ENCODE results near the gene CCDC178. TPM values are rescaled to one million over a fixed set of nuclear protein-coding genes. Genes with fewer than 3 reads are reported as not detected.
"Not testable (repeated sequence)": the region's sequence is repeated elsewhere in the genome, so short reads cannot be mapped to it uniquely, and the experiment has no call there.

Gene CCDC178
- total RNA-seq, 1 donor from 2014 or later = 0.35 TPM

GRCh38 chr18:33372442-33372841, 68.1 kb downstream of the CCDC178 start:
- ATAC-seq (ENCODE audit: poor library complexity) (no peak), DNase-seq (no peak)
- intact Hi-C loops (cut with DNase I) = no loop called here

DNA sequence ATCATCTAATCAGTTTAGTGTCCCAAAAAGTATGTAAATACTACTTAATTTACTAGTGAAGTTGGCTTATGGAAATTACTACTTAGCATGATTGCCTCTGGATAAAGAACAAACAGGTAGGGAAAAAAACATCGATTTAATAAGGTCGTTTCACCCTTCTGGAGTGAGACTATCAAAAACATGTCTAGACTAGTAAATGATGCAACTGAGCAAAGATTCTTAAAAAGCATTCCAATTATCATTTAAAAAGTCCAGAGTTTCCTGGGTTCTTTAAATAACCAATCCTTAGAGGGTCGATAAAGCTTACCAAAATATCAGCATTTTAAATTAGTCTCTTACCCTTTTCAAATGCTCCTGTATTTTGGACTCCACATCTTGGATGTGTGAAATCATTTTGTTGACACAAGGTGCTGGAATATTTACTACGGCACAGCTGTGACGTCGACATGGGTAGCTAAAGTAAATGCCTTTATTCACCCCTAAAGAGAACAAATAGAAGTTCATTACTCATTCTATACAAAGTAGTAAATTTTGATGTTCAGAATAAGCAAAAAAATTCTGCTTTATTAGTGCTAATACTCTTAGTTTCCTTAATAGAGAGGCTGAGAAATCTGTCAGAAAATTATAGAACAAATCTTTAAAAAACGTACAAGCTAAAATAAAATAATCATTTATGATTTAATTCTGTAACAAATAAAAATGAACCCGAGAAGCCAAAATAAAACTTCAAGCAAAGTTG, 70.6 kb downstream of the CCDC178 start:
- intact Hi-C loops (cut with DNase I) = no loop called here
- no peak for DNase-seq
- ATAC-seq (ENCODE audit: poor library complexity) = no peak

GRCh38 chr18:33356735-33357134, 83.8 kb downstream of the CCDC178 start:
- intact Hi-C loops (cut with DNase I) = no loop called here
- ATAC-seq (ENCODE audit: poor library complexity) (no peak), DNase-seq (no peak)

- intact Hi-C loops (cut with DNase I) = no loop called here
- ATAC-seq (ENCODE audit: poor library complexity) (no peak), DNase-seq (no peak)
Measured at GRCh38 chr18:33355756-33356155, 84.8 kb downstream of the CCDC178 start.

DNA sequence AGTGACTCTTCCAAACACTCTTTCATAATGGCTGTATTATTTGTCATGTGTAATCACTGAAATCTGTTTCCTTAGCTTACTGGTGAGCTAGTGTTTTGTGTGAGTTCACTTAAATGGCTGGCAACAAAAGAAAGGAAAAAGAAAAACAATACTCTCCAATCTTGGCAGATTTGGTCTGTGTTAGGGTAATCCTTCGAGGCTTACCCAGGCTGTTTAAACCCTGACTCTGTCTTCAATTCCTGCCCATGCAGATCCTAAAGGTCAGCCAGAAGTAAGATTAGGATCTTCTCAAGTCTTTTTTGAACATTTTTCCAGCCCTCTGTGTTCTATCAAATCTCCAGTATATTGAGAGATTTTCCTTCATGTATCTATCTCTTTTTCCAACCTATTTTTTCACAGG, 85.3 kb downstream of the CCDC178 start:
- DNase-seq (no peak), ATAC-seq (ENCODE audit: poor library complexity) (no peak)
- intact Hi-C loops (cut with DNase I) = no loop called here

DNA sequence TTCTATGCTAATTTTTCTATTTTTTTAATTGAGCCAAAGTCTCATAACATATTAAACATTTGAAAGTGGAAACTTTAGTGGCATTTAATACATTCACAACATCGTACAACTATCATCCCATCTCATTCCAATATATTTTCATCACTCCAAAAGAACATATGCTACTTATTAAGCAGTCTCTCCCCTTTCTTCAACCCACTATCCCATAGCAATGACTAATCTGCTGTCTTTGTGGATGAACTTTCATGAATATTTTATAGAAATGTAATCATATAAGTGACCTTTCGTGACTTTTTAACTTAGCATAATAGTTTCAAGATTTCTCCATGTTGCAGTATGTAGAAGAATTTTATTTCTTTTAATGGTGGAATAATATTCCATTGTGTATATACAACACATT, 90.3 kb downstream of the CCDC178 start:
- DNase-seq = no peak
- no peak for ATAC-seq (ENCODE audit: poor library complexity)
- intact Hi-C loops (cut with DNase I) = no loop called here

DNA sequence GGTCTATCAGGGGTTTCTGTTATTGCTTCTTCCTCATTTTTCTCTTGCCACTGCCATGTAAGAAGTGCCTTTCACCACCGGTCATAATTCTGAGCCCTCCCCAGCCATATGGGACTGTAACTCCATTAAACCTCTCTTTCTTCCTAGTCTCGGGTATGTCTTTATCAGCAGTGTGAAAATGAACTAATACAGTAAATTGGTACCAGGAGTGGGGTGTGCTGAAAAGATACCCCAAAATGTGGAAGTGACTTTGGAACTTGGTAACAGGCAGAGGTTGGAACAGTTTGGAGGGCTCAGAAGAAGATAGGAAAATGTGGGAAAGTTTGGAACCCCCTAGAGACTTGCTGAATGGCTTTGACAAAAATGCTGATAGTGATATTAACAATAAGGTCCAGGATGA, 100.8 kb downstream of the CCDC178 start:
- DNase-seq; ATAC-seq (ENCODE audit: poor library complexity); intact Hi-C loops (cut with DNase I): not testable (repeated sequence)

DNA sequence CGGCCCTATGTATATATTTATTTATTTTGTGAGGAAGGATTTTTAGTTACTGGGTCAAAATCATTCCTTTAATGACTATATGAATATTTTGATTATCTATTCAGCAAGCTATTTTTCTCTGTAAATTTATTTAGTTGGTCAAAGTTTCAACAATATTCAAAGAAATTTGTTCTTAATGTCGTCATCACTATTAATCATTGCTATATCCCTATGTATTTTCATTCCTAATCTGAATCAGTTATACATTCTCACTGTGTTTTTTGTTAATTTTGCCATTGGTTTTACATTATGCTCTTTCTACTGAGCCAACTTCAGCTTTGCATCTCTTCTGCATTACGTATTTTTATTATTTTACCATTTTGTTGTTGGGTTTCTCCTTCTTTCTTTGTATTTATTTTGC, 105.7 kb downstream of the CCDC178 start:
- DNase-seq = no peak
- ATAC-seq (ENCODE audit: poor library complexity) = no peak
- intact Hi-C loops (cut with DNase I) = no loop called here

- ATAC-seq (ENCODE audit: poor library complexity) (no peak), DNase-seq (no peak)
- intact Hi-C loops (cut with DNase I) = no loop called here
Measured at GRCh38 chr18:33330711-33331110, 109.8 kb downstream of the CCDC178 start.

DNA sequence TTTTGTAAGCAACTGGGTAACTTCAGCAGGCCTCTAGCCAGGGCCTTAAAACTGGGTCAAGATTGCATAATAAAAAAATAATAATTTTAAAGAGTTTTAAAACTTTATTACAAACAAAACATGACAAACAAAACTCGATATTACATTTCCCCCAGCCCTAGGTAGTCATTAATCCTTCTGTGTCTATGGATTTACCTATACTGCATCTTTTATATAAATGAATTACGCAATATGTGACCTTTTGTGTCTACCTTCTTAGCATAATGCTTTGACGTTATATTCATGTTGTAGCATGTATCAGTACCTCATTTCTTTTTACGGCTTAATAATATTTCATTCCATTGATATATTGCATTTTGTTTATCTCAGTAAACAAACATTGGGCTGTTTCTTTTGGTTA, 113.5 kb downstream of the CCDC178 start:
- intact Hi-C loops (cut with DNase I) = no loop called here
- DNase-seq = no peak
- ATAC-seq (ENCODE audit: poor library complexity) = no peak

GRCh38 chr18:33317640-33318039, 122.9 kb downstream of the CCDC178 start:
- intact Hi-C loops (cut with DNase I) = no loop called here
- ATAC-seq (ENCODE audit: poor library complexity) = no peak
- DNase-seq = no peak

DNA sequence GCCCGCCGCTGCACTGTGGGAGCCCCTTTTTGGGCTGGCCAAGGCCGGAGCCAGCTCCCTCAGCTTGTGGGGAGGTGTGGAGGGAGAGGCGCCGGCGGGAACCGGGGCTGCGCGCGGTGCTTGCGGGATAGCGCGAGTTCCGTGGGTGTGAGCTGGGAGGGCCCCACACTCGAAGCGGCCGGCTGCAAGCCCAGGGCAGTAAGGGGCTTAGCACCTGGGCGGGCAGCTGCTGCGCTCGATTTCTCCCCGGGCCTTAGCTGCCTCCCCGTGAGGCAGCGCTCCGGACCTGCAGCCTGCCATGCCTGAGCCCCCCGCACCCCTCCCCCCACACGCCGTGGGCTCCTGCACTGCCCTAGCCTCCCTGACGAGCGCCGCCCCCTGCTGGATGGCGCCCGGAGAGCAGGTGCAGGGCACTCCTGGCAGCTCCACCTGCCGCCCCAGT, 124.4 kb downstream of the CCDC178 start:
- DNase-seq (no peak), ATAC-seq (ENCODE audit: poor library complexity) (no peak)
- intact Hi-C loops (cut with DNase I) = no loop called here

GRCh38 chr18:33307520-33307919, 133.0 kb downstream of the CCDC178 start:
- DNase-seq (no peak), ATAC-seq (ENCODE audit: poor library complexity) (no peak)
- intact Hi-C loops (cut with DNase I) = no loop called here

- ATAC-seq (ENCODE audit: poor library complexity) = no peak
- DNase-seq = no peak
- intact Hi-C loops (cut with DNase I) = no loop called here
Measured at GRCh38 chr18:33304277-33304676, 136.2 kb downstream of the CCDC178 start.

DNA sequence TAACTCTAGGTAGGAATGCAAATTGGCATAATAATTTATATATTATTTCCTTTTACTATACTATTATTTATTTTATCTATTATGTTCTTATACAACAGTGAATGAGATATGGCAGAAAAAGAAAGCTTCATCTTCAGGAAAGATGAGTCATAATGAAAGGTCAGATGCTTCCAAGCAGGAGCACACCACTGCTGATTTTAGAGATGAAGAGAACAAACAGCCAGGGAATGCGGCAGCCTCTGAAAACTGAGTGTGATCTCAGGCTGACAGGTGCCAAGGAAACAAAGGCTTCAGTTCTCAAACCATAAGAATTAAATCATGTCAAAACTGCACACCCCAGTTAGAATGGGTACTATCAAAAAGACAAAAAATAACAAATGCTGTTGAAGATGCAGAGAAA, 149.0 kb downstream of the CCDC178 start:
- ATAC-seq (ENCODE audit: poor library complexity) (no peak), DNase-seq (no peak)
- intact Hi-C loops (cut with DNase I) = no loop called here

DNA sequence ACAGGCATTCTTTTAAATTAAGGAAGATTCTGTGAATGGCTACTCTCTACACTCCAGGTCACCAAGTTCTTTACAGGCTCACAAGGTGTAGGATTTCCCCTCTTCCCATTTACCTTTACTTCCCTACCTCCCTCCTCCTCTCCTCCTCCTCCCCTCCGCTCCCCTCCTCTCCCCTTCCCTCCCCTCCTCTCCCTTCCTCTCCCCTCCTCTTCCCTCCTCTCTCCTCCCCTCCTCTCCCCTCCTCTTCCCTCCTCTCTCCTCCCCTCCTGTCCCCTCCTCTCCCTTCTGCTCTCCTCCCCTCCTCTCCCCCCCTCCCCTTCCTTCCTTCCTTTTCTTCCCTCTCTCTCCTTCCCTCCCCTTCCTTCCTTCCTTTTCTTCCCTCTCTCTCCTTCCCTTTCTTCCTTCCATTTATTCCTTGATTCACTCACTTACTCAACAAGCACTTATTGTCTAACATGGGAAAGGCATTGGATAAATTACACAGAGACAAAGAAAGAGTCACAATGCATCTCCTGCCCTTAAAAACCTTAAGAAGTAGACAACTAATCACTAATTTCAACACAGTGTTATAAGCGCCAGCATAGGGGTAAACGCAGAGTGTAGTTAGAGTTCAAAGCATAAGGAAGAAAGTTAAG, 152.3 kb downstream of the CCDC178 start:
- intact Hi-C loops (cut with DNase I) = no loop called here
- DNase-seq (no peak), ATAC-seq (ENCODE audit: poor library complexity) (no peak)

DNA sequence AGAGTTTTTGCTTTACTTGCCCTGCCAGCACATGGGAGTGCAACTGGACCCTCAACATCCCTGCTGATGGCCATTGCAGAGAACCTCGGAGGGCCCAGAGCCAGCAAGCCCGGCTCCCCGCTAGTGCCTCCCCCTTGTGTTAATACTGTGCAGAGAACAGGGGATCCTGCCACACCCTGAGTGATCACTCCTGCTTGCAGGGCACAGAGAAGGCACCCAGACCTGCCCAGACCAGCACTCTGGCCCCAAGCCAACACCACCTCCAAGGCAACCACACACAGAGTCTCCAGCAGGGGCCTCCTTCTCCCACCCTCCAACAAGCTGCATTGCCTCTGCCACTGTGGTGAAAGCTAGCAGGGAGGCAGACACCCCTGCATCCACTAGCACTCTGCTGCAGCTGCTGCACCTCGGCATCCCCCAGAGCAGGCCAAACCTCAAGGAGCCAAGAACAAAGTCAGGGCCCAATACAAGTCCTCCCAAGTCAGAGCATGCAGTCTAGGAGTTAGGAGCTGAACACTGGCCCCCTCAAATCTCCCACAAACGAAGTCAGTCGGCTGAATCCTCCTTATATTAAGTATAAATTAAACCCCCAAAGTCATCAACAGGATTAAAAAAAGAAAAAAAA, 157.7 kb downstream of the CCDC178 start:
- DNase-seq (no peak), ATAC-seq (ENCODE audit: poor library complexity) (no peak)
- intact Hi-C loops (cut with DNase I) = no loop called here

DNA sequence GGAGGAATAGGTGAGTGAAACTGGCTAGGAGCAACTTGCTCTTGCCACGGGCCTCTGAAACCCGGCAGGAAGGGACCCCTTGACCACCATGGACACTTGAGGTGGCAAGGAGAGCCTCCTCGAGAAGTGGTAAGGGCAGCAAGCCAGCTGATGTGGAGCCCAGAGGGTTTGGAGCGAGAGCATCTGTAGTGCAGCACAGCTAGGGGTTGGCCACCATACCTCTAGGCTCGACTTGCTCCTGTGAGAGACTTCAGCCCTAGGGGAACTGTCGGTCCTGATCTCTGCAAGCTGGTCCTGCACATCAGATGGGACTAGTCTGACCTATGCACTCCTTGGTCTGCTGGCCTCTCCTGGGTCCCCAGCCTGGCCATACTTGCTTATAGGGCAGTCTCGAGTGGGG, 158.4 kb downstream of the CCDC178 start:
- DNase-seq (no peak), ATAC-seq (ENCODE audit: poor library complexity) (no peak)

GRCh38 chr18:33277431-33277830, 163.1 kb downstream of the CCDC178 start:
- intact Hi-C loops (cut with DNase I) = no loop called here
- ATAC-seq (ENCODE audit: poor library complexity) (no peak), DNase-seq (no peak)

More for the DNA sequence above, 158.4 kb downstream of the CCDC178 start:
- intact Hi-C loops (cut with DNase I) = no loop called here

DNA sequence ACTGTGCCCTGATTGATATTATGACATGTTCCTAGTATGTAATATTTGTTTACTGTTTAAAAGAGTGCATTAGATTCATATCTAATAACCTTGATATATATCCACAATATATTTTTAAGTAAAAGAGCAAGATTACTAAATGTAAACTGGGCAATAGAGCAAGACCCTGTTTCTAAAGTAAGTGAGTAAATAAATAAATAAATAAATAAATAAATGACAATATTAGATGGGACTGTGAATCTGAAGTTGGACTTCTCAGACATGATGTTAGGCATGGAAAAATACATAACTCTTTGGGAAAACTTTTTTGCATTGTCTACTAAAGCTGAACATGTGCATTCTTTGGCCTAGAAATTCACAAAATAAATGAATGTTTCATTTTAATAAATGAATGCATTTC, 164.7 kb downstream of the CCDC178 start:
- no peak for ATAC-seq (ENCODE audit: poor library complexity)
- intact Hi-C loops (cut with DNase I) = no loop called here
- no peak for DNase-seq
